ENCODE data around the gene TLL2. TPM values are rescaled to one million over a fixed set of nuclear protein-coding genes. Genes with fewer than 3 reads are reported as not detected.

The TLL2 gene
- total RNA-seq, 1 donor from 2014 or later: under 0.01 TPM

- no peak for DNase-seq (ENCODE audit: low read depth in 2 of 2)
Observed at GRCh38 chr10:96360331-96360730, 153.4 kb downstream of the TLL2 start.

DNA sequence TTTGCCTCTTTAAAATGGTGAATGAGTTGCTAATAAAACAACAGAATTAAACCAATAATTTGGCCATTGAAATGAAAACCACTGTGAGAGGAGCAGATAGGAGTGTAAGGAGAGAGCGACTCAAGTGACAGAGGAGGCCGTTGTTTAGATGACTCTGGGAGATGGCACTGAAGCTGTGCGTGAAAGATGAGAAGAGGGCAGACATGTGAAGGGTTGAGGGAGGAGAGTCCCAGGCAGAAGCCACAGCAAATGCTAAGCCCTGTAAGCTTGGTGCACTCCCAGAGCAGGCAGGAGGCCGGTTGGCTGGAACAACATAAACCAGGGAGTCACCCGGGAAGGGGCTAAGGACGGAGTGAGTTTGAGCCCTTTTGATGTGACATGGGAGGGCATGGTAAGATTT, 154.1 kb downstream of the TLL2 start:
- no peak for DNase-seq (ENCODE audit: low read depth in 2 of 2)

- no peak for DNase-seq (ENCODE audit: low read depth in 2 of 2)
Observed at GRCh38 chr10:96358851-96359540, 154.7 kb downstream of the TLL2 start, which contains the start of gene OPALIN. TSS of gene OPALIN (minus strand) at chr10:96359002. CDS start at chr10:96358896, 106 bp downstream.

GRCh38 chr10:96357038-96357620, 156.6 kb downstream of the TLL2 start:
- no peak for DNase-seq (ENCODE audit: low read depth in 2 of 2)

- no peak for DNase-seq (ENCODE audit: low read depth in 2 of 2)
Observed at GRCh38 chr10:96352582-96352981, 161.1 kb downstream of the TLL2 start.

DNA sequence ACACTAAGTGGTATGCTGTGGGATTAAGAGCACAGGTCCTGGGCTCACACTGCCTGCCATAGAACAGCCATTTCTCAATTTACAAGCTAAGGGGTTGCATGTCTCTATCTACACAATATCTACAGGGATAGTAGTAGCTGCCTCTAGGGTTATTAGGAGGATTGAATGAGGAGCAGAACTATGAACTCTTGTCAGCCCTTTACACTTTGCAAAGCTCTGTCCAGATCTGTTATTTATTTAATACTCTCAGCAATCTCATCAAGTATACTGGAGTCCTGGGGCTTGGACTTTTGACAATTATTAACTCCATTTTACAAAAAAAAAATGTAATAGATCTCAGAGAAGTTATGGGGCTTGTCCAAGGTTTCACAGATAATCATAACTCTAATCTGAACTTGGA, 161.7 kb downstream of the TLL2 start:
- no peak for DNase-seq (ENCODE audit: low read depth in 2 of 2)

DNA sequence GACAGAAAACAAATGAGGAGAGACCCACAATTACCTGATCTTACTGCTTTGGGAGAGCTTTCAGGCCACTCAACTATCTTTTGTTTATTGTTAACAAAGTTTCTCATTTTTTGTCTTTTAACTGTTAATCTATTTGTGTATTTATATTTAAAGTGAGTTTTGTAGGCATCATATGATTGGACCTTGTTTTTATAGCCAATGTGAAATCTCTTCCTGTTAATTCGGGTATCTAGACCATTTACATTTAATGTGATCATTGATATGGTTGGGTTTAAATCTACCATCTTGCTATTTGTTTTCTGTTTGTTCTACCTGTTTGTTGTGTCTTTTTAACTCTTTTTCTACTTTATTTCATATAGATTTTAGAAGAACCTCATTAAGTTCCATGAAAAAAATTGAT, 167.4 kb downstream of the TLL2 start:
- no peak for DNase-seq (ENCODE audit: low read depth in 2 of 2)

DNA sequence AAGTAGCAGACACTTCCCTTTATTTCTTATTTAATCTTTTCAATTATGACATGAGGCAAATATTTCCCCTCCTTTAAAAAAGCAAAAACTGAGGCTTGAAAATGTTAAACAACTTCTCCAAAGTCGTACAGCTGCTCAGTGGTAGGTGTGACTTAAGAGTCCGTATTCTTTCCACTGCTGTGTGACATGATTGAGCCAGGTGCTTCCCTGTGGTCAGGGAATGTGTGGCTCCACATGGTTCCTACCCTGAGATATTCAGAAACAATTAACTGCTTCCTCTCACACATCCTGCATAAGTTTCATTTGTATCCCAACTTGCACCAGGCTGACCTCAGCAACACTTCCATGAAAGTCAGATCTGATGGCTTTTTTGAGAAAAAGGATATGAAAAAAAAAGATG, 168.5 kb downstream of the TLL2 start:
- DNase-seq (ENCODE audit: low read depth in 2 of 2): peak in 1 of 2 donors; percentile 8

GRCh38 chr10:96344178-96344577, 169.5 kb downstream of the TLL2 start:
- no peak for DNase-seq (ENCODE audit: low read depth in 2 of 2)

GRCh38 chr10:96342402-96342801, 171.3 kb downstream of the TLL2 start:
- no peak for DNase-seq (ENCODE audit: low read depth in 2 of 2)

DNA sequence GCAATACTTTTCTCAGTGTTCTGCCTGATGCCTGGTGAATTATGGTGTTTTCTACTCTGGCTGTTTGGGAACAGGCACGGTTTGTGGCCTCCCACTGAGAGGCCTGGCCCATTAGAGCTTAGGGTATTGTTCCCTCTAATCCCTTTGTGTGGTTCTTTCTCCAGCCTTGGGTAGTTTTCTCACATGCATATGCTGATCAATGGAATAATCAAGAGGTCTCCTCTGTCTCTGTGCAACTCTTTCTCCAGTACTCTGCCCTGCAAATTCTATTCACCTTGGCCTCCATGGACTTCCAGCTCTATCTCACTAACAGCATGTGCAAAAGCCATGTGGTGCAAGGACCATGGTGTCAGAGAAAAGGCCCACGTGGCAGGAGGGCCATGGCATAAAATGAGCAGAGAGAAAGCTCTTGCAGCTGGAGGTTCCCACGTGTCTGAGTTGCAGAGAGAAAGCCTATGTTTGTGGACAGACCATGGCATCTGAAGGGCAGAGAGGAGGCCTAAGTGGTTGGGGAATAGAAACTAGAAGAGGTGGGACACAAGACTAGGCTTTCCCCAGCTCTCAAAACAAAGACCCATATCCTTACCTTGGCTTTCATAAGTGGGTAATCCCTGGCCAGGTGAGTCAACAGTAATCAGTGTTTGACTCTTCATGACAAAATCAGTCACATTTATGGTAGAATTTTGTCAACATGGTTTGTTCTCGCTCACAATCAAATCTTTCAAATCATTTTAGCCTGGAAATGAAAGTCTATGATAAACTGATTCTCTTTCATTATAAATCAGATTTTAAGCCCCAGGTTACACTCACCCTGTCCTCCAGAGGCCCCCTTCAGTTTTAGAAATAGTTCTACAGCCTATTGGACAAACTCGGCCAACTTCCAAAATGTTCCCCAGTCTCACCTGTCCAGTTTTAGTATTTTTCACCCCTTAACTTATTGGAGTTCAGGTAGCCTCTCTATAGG, 172.2 kb downstream of the TLL2 start:
- DNase-seq (ENCODE audit: low read depth in 2 of 2): no peak

DNA sequence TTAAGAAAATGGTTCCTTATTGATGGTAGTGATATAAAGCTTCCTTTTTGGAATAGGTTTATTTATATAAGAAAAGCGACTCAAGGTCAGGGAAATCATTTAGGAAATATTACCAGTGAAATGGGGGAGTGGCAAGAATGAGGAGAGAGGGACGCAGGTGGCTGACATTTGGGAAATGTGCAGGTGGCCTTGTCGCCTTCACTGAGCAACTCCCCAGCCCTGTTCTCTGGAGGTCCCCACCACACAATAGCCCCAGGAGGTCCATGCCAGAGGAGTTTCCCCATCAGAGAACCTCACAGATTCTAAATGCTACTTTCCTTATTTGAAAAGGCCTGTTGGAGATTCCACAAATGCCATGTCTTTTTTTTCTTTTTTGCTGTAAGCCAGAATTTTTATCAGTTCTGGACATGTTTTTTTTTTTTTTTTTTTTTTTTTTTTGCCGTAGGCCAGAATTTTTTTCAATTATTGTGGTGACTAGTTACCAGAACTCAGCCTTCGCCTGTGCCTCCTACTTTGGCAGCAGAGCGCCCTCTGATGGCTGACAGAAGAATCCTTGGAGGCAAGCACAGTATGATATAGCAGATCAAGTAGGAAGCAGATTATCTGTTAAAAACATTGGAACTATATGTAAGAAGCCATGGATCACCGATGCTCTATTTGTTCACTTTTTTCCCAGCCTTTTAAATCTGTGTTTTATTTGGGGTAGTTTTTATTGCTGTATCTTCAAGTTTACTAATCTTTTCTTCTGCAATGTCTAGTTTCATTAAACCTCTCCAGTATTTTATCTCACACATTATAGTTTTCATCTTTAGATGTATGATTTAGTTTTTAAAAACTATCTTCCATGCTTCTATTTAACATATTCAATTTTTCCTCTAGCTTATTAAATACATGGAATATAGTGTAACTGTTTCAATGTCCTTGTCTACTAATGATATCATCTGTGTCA, 173.5 kb downstream of the TLL2 start:
- peak; percentile 78 to 82 for DNase-seq (ENCODE audit: low read depth in 2 of 2)

DNA sequence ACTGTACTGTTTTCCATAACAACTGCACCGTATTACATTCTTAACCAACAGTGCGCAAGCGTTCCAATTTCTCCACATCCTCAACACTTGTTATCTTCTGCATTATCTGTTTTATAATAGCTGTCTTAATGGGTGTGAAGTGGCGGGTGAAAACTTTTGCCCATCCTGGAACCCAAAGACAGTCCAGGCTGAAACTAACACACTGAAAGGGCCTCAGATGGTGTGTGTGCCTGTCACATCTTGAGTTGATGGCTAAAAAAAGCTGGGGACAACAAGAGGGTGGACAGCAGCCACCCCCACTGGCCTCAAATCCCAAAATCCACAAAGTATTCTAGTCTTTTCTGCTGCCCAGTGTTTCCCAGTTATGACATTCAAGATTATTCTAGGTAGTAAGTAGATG, 174.3 kb downstream of the TLL2 start:
- DNase-seq (ENCODE audit: low read depth in 2 of 2): no peak

DNA sequence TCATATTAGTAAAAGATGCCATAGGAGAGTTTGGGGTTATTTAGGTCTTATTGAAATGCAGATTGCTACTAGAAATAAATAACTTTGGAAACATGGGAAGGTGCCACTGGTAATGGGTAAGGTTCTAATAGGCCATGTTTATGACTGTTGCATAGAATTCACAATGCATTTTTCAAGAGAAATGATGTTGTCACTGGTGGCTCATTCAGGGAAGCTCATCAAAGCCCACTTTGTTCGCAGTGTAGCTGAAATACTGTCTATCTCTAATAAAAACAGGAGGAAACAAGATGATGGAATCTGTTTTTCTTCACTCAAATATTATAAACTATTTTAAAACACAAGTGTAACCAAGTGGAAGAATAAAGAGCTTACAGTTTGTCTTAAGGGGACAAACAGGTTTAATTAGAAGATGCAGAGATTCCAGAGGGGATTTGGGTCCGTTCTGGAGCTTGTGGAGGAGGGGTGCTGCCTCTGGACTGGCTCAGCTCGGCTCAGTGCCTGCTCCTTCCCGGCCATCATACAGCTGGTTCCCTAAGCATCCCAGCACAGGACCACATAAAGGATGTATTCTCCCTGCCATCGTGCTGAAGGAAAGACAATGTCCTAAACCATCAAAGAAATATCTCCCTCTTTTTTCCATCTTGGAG, 175.3 kb downstream of the TLL2 start:
- DNase-seq (ENCODE audit: low read depth in 2 of 2): no peak

- no peak for DNase-seq (ENCODE audit: low read depth in 2 of 2)
Observed at GRCh38 chr10:96337106-96337505, 176.6 kb downstream of the TLL2 start.

DNA sequence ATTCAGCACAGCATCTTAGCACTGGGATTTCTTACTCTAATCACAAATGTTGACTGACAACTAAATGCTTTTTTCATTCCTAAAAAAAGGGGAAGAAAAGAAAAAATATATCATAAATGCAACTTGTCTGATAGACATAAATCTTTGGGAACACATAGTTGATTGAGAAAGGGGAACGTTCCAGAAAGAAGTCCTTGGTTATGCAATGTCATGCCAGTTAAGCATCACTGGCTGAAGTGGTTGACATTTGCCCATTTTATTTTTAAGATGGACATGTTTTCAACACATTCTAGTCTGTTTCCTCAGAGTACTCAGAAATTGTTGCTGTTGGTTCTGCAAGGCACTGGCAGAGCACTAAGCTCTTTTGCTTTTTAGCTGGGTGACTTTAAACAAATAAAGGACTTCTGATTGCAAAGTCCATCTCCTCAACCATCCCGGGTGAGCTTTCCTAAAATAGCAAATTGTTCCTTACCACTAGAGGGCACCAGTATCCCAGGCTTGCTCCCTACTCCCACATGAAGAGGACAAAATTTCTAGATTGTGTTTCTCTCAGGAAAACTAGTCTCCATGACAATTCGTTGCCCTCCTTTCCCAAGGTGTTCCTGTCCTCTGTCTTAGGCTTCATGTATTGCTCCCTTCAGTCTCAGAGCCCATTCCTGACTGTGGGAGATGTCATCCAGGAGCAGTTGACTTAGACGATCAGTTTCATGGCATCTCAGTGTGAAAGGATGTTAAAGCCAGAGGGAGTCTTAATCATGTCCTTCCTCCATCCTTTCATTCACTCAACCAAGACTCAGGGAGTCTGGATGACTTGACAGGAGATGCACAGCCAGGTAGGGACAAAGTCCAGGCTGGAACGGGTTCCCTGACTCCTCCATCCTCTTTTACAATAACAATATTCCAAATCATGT, 178.9 kb downstream of the TLL2 start:
- DNase-seq (ENCODE audit: low read depth in 2 of 2): peak; percentile 44 to 51

GRCh38 chr10:96333101-96333500, 180.6 kb downstream of the TLL2 start:
- DNase-seq (ENCODE audit: low read depth in 2 of 2): no peak

GRCh38 chr10:96327462-96327861, 186.3 kb downstream of the TLL2 start:
- DNase-seq (ENCODE audit: low read depth in 2 of 2): no peak

- no peak for DNase-seq (ENCODE audit: low read depth in 2 of 2)
Observed at GRCh38 chr10:96325719-96326373, 187.9 kb downstream of the TLL2 start.
